ENCODE measurements around the gene GALNT18. TPM values are rescaled to one million over a fixed set of nuclear protein-coding genes. Genes with fewer than 3 reads are reported as not detected.

GALNT18 gene
- total RNA-seq, 2 experiments from 2014 or later, result 6.8 to 7.4 TPM

GRCh38 chr11:11318461-11318860, 303.3 kb downstream of the GALNT18 start:
- TF ChIP-seq CTCF (IDR thresholded peaks at IDR 0.05), result no peak
- Mint-ChIP-seq H3K9me3 (peaks cover 8% of the 10 kb centered on the region), H3K36me3 (ENCODE audit: low read depth) (no peaks in the 10 kb centered on the region), H3K27ac (no peak overlapping the region), H3K27me3 (no peaks in the 10 kb centered on the region), H3K4me1 (ENCODE audit: low read depth) (no peaks in the 10 kb centered on the region), H3K4me3 (no peak overlapping the region)
- intact Hi-C loops (cut with micrococcal nuclease), result no loop called here
- DNase-seq, result no peak
- POLR2A ChIA-PET, result no interaction called here
- no peak for ATAC-seq
- CTCF ChIA-PET, result no interaction called here

GRCh38 chr11:11316651-11317230, 305.1 kb downstream of the GALNT18 start:
- DNase-seq, result no peak
- Mint-ChIP-seq H3K27me3 (no peaks in the 10 kb centered on the region), H3K36me3 (ENCODE audit: low read depth) (no peaks in the 10 kb centered on the region), H3K4me1 (ENCODE audit: low read depth) (no peaks in the 10 kb centered on the region), H3K4me3 (no peak overlapping the region), H3K27ac (no peak overlapping the region), H3K9me3 (no peaks in the 10 kb centered on the region)
- ChIA-PET CTCF (no interaction called here), POLR2A (no interaction called here)
- ATAC-seq, result no peak
- intact Hi-C loops (cut with micrococcal nuclease), result no loop called here
- TF ChIP-seq CTCF (IDR thresholded peaks at IDR 0.05), result no peak

- Mint-ChIP-seq H3K27me3 (no peaks in the 10 kb centered on the region), H3K4me1 (ENCODE audit: low read depth) (peaks cover 5% of the 10 kb centered on the region), H3K4me3 (no peak overlapping the region), H3K27ac (no peak overlapping the region), H3K36me3 (ENCODE audit: low read depth) (no peaks in the 10 kb centered on the region), H3K9me3 (no peaks in the 10 kb centered on the region)
- ChIA-PET CTCF (interaction anchor here (1.1 kb wide), 1 partner anchor 9 kb away, joined by 3 read pairs; no protein-coding TSS in a partner anchor), POLR2A (interaction anchor here (0.6 kb wide), 1 partner anchor 13 kb away, joined by 3 read pairs; no protein-coding TSS in a partner anchor)
- intact Hi-C loops (cut with micrococcal nuclease), result no loop called here
- DNase-seq (no peak), ATAC-seq (no peak)
- no peak for TF ChIP-seq CTCF (IDR thresholded peaks at IDR 0.05)
Observed at GRCh38 chr11:11313902-11314692, 307.7 kb downstream of the GALNT18 start.

GRCh38 chr11:11313426-11313825, 308.4 kb downstream of the GALNT18 start:
- no peak overlapping the region for H3K4me3 Mint-ChIP-seq
- no peaks in the 10 kb centered on the region for H3K9me3 Mint-ChIP-seq
- intact Hi-C loops (cut with micrococcal nuclease), result no loop called here
- H3K36me3 Mint-ChIP-seq (ENCODE audit: low read depth), result no peaks in the 10 kb centered on the region
- peaks cover 5% of the 10 kb centered on the region for H3K4me1 Mint-ChIP-seq (ENCODE audit: low read depth)
- H3K27me3 Mint-ChIP-seq, result no peaks in the 10 kb centered on the region
- TF ChIP-seq CTCF (IDR thresholded peaks at IDR 0.05), result no peak
- ATAC-seq (no peak), DNase-seq (no peak)
- POLR2A ChIA-PET, result interaction anchor here (0.6 kb wide), 1 partner anchor 13 kb away, joined by 3 read pairs; no protein-coding TSS in a partner anchor
- CTCF ChIA-PET, result interaction anchor here (1.1 kb wide), 1 partner anchor 9 kb away, joined by 3 read pairs; no protein-coding TSS in a partner anchor
- H3K27ac Mint-ChIP-seq, result no peak overlapping the region

- no peak for TF ChIP-seq CTCF (IDR thresholded peaks at IDR 0.05)
- intact Hi-C loops (cut with micrococcal nuclease), result no loop called here
- DNase-seq, result no peak
- ChIA-PET CTCF (no interaction called here), POLR2A (no interaction called here)
- no peaks in the 10 kb centered on the region for H3K9me3 Mint-ChIP-seq
- peaks cover 5% of the 10 kb centered on the region for H3K4me1 Mint-ChIP-seq (ENCODE audit: low read depth)
- ATAC-seq, result no peak
- H3K27ac Mint-ChIP-seq, result no peak overlapping the region
- H3K4me3 Mint-ChIP-seq, result no peak overlapping the region
- no peaks in the 10 kb centered on the region for H3K27me3 Mint-ChIP-seq
- no peaks in the 10 kb centered on the region for H3K36me3 Mint-ChIP-seq (ENCODE audit: low read depth)
Observed at GRCh38 chr11:11312738-11313137, 309.1 kb downstream of the GALNT18 start.
